HG02840 (cell line): ENCODE measurements around the gene TSPAN4.

ENCODE experiments used
- ATAC-seq: cut with Tn5 transposase; IDR thresholded peaks from one replicate; pipeline ENCODE4 v1.9.1; 2021; ENCODE audit warnings: mild to moderate bottlenecking, moderate library complexity, moderate number of reproducible peaks; ENCODE audit not compliant: unreplicated experiment, low FRiP score

TSPAN4 gene

GRCh38 chr11:877565-877964 lies 34.9 kb downstream of the TSPAN4 start:
- no peak for ATAC-seq

- no peak for ATAC-seq
Measured at GRCh38 chr11:880447-880846, 37.8 kb downstream of the TSPAN4 start.

GRCh38 chr11:882596-882995 lies 39.9 kb downstream of the TSPAN4 start:
- no peak for ATAC-seq

- ATAC-seq, result no peak
Measured at GRCh38 chr11:883527-883926, 40.9 kb downstream of the TSPAN4 start.

- ATAC-seq, result no peak
Measured at GRCh38 chr11:884578-885070, 42.0 kb downstream of the TSPAN4 start.

GRCh38 chr11:886568-886967 lies 43.9 kb downstream of the TSPAN4 start:
- ATAC-seq, result no peak

GRCh38 chr11:887589-887988 lies 44.9 kb downstream of the TSPAN4 start:
- ATAC-seq, result no peak

GRCh38 chr11:888310-889212 lies 45.9 kb downstream of the TSPAN4 start:
- no peak for ATAC-seq

GRCh38 chr11:889257-889656 lies 46.6 kb downstream of the TSPAN4 start:
- ATAC-seq, result no peak

GRCh38 chr11:889687-890475 lies 47.2 kb downstream of the TSPAN4 start:
- ATAC-seq, result no peak

- no peak for ATAC-seq
Measured at GRCh38 chr11:890794-891540, 48.3 kb downstream of the TSPAN4 start.

- no peak for ATAC-seq
Measured at GRCh38 chr11:893008-893654, 50.5 kb downstream of the TSPAN4 start.

- ATAC-seq, result no peak
Measured at GRCh38 chr11:894575-895201, 52.0 kb downstream of the TSPAN4 start.

GRCh38 chr11:895331-896110 lies 52.9 kb downstream of the TSPAN4 start:
- no peak for ATAC-seq

GRCh38 chr11:897253-898142 lies 54.8 kb downstream of the TSPAN4 start:
- ATAC-seq, result no peak

- no peak for ATAC-seq
Measured at GRCh38 chr11:898143-898511, 55.5 kb downstream of the TSPAN4 start.

GRCh38 chr11:898540-899190 lies 56.0 kb downstream of the TSPAN4 start:
- ATAC-seq, result no peak

GRCh38 chr11:899724-900123 lies 57.1 kb downstream of the TSPAN4 start:
- no peak for ATAC-seq
